K562 (cell line): ENCODE results near the gene EHD2. TPM values are rescaled to one million over a fixed set of nuclear protein-coding genes. Genes with fewer than 3 reads are reported as not detected.

Experiments
- CBFB ChIP-seq: sonication (generic); formaldehyde crosslinking; IDR thresholded peaks from 2 replicates; pipeline ENCODE4 v1.4.0; 2020; ENCODE audit warnings: mild to moderate bottlenecking, missing genetic modification reagents
- CCAR2 ChIP-seq: fragments of 200-400 bp; formaldehyde crosslinking; IDR thresholded peaks from 2 replicates; pipeline ENCODE4 v1.6.1; 2017; ENCODE audit warnings: mild to moderate bottlenecking, low read depth, low read length
- CREM ChIP-seq: IDR thresholded peaks from 2 replicates; pipeline ENCODE4 v1.6.1; 2014; ENCODE audit warnings: antibody characterized with exemption, low read depth
- HDAC3 ChIP-seq: fragments of 450-650 bp; IDR thresholded peaks from 2 replicates; pipeline ENCODE4 v1.6.1; 2018; ENCODE audit warnings: borderline replicate concordance, mild to moderate bottlenecking, moderate library complexity; ENCODE audit not compliant: partially characterized antibody
- IFI16 ChIP-seq: fragments of 250-450 bp; sonication (Bioruptor Pico); IDR thresholded peaks from 2 replicates; pipeline ENCODE4 v2.1.2; 2022; ENCODE audit warnings: mild to moderate bottlenecking, inconsistent platforms
- KDM4B ChIP-seq, 2 experiments: fragments of 450-650 bp in 1 of 2; sonication (generic) in 1 of 2; IDR thresholded peaks; 2 replicates each; pipeline ENCODE4 v1.6.1; 2016 to 2017; ENCODE audit warnings: borderline replicate concordance in 2 of 2, antibody characterized with exemption in 1 of 2, low read depth in 1 of 2, mild to moderate bottlenecking in 1 of 2
- LARP7 ChIP-seq: fragments of 450-650 bp; IDR thresholded peaks from 2 replicates; pipeline ENCODE4 v1.6.1; 2016
- MAFK ChIP-seq: IDR thresholded peaks from 2 replicates; pipeline ENCODE4 v1.6.1; 2011; ENCODE audit warnings: low read length, improper control_type of control experiment
- MCM3 ChIP-seq: fragments of 450-650 bp; IDR thresholded peaks from 2 replicates; pipeline ENCODE4 v1.6.1; 2016
- RHOXF2B ChIP-seq: fragments of 250-450 bp; sonication (Bioruptor Pico); conservative IDR thresholded peaks from 2 replicates; pipeline ENCODE4 v1.5.1; 2021
- SMAD2 ChIP-seq: fragments of 150-350 bp; IDR thresholded peaks from 2 replicates; pipeline ENCODE4 v1.6.1; 2014; ENCODE audit warnings: low read depth, mild to moderate bottlenecking, low read length
- SRSF1 ChIP-seq: fragments of 200-400 bp; formaldehyde crosslinking; IDR thresholded peaks from 2 replicates; pipeline ENCODE4 v1.6.1; 2017; ENCODE audit warnings: mild to moderate bottlenecking, low read depth, low read length, moderate library complexity
- SRSF3 ChIP-seq: fragments of 200-400 bp; formaldehyde crosslinking; IDR thresholded peaks from 2 replicates; pipeline ENCODE4 v1.6.1; 2016; ENCODE audit warnings: mild to moderate bottlenecking, low read length, moderate library complexity; ENCODE audit not compliant: insufficient read depth
- SRSF7 ChIP-seq: fragments of 200-400 bp; formaldehyde crosslinking; optimal IDR thresholded peaks from 2 replicates; pipeline ENCODE3; 2017; ENCODE audit warnings: mild to moderate bottlenecking, low read depth, low read length
- TAF1 ChIP-seq: IDR thresholded peaks from 2 replicates; pipeline ENCODE4 v1.6.1; 2011; ENCODE audit warnings: mild to moderate bottlenecking, low read length, moderate library complexity; ENCODE audit not compliant: insufficient read depth, control insufficient read depth, severe bottlenecking; ENCODE audit errors: extremely low read depth
- TARDBP ChIP-seq: fragments of 450-650 bp; IDR thresholded peaks from 2 replicates; pipeline ENCODE4 v1.6.1; 2016
- TRIM24 ChIP-seq, 2 experiments: fragments of 450-650 bp; IDR thresholded peaks; 2 replicates each; pipeline ENCODE4 v1.6.1; 2016
- ZFP30 ChIP-seq: fragments of 250-450 bp; sonication (Bioruptor Pico); IDR thresholded peaks from 2 replicates; pipeline ENCODE4 v1.8.0; 2022; ENCODE audit warnings: moderate library complexity, mild to moderate bottlenecking, inconsistent platforms, borderline replicate concordance
- ZFP36 ChIP-seq: fragments of 150-350 bp; IDR thresholded peaks from 2 replicates; pipeline ENCODE4 v1.6.1; 2018; ENCODE audit warnings: low read length, low read depth; ENCODE audit not compliant: partially characterized antibody
- ZFX ChIP-seq: sonication (generic); formaldehyde crosslinking; IDR thresholded peaks from 2 replicates; pipeline ENCODE4 v1.8.0; 2022; ENCODE audit warnings: mild to moderate bottlenecking, missing genetic modification reagents, moderate library complexity
- ZKSCAN1 ChIP-seq: fragments of 150-350 bp; IDR thresholded peaks from 2 replicates; pipeline ENCODE4 v1.6.1; 2016; ENCODE audit warnings: low read depth, low read length
- ZKSCAN3 ChIP-seq: fragments of 250-450 bp; sonication (Bioruptor Pico); IDR thresholded peaks from 2 replicates; pipeline ENCODE4 v1.4.0; 2020
- ZNF140 ChIP-seq: fragments of 250-450 bp; sonication (Bioruptor Pico); IDR thresholded peaks from 2 replicates; pipeline ENCODE4 v1.8.0; 2021; ENCODE audit warnings: moderate library complexity, mild to moderate bottlenecking, inconsistent platforms
- ZNF561 ChIP-seq: fragments of 450-650 bp; formaldehyde crosslinking; conservative IDR thresholded peaks from 2 replicates; pipeline ENCODE4 v1.4.0; 2020; ENCODE audit warnings: mild to moderate bottlenecking, moderate library complexity
- polyA plus RNA-seq, 8 experiments: library from polyadenylated mRNA; depleted of rRNA in 4 of 8; stranded (reverse) in 5 of 8; unstranded in 3 of 8; fragments of >200 nt; fragmentation: Nextera tagmentation in 2 of 8; fragmentation: Illumina TruSeq in 1 of 8; extraction: Ambion mirVana in 2 of 8; extraction: Trizol in 1 of 8; gene quantifications; 2 replicates each; pipeline versions ENCODE4 v1.2.1 to v1.2.3, GENCODE V29; 2011 to 2014; ENCODE audit warnings: inconsistent platforms in 1 of 8, missing spikeins in 1 of 8
- total RNA-seq, 7 experiments: library from RNA; depleted of rRNA in 6 of 7; stranded (reverse); fragments of >200 nt in 6 of 7; fragmentation: Illumina TruSeq in 2 of 7; extraction: Trizol in 2 of 7; gene quantifications; 2 replicates each; pipeline versions ENCODE4 v1.2.1 to v1.2.3, GENCODE V29; 2011 to 2021; ENCODE audit warnings: low replicate concordance in 1 of 7
- TF ChIP-seq, protein P1 (sequence below), 3 experiments: fragments of 200-800 bp in 1 of 3; sonication (Bioruptor generic) in 1 of 3; sonication (generic) in 1 of 3; formaldehyde crosslinking in 1 of 3; IDR thresholded peaks; 2 replicates each; pipeline versions ENCODE4 v1.6.1 to v1.8.0; 2016 to 2022; ENCODE audit warnings: mild to moderate bottlenecking in 2 of 3, missing compliant biosample characterization in 2 of 3, missing genetic modification characterization in 2 of 3, missing genetic modification reagents in 1 of 3
- TF ChIP-seq, protein P2 (sequence below): sonication (generic); formaldehyde crosslinking; IDR thresholded peaks from 2 replicates; pipeline ENCODE4 v1.8.1; 2022; ENCODE audit warnings: missing genetic modification reagents
- TF ChIP-seq, protein P3 (sequence below): fragments of 450-650 bp; conservative IDR thresholded peaks from 2 replicates; pipeline ENCODE4 v1.6.1; 2016; ENCODE audit warnings: missing genetic modification characterization, low read depth, mild to moderate bottlenecking, control low read depth, missing compliant biosample characterization

EHD2 gene
- total and polyA plus RNA-seq, 9 of the 15 experiments (the other 6 are each of a cell fraction or from before 2014, with no cell fraction given) = 1.7 to 32.2 (median 3.0) TPM

DNA sequence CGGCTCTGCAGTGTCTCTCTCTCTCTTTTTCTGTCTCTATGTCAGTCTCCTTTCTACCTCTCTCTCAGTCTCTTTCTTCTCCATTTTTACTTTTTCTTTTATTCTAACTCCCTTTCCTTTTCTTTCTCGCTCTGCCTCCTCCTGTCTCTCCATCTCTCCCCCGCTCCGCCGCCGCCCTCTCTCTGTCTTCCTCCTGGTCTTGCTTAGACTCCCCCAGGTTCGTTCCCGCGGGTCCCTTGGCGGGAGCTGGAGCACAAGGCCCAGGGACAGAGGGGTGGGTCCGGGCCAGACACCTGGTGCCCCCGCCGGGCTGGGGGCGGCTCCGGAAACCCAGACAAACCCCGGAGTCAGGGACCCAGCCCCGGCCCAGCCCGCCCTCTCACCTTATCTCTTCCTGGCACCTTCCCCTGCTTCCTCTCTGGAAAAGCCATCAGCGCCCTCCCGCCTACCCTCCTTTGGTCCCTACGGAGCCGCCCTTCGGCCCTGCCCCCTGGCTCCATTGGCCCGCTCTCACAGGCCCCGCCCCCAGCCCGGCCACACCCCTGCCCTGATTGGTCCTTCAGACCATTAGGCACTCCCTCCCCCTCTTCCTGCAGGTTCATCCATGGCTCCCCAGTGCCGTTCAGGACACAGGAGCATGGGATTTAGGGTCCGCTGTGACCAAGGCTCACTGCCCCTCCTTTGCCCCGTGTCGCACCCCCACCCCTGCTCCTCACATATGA, 16.7 kb downstream of the EHD2 start (continued):
- TF ChIP-seq SRSF3 (no peak), RHOXF2B (CRISPR knock-in tag) (no peak), SRSF7 (no peak), CREM (peak; percentile 18; the same call in 1 of the 2 replicates), IFI16 (CRISPR knock-in tag) (no peak), KDM4B (IDR thresholded peaks at IDR 0.05; ENCODE audit: borderline replicate concordance in 2 of 2, low read depth in 1 of 2) (no peak; a peak in 1 of 4 replicates), CCAR2 (no peak), ZKSCAN1 (no peak), ZFP30 (no peak), LARP7 (peak; percentile 96; the same call in 1 of the 2 replicates), ZNF561 (CRISPR knock-in tag) (no peak), ZKSCAN3 (CRISPR knock-in tag) (no peak), TARDBP (no peak), SRSF1 (no peak), HDAC3 (peak; percentile 56), MCM3 (no peak), TRIM24 (IDR thresholded peaks at IDR 0.05) (peak in 1 of 2 experiments; percentile 25; a peak in 1 of 4 replicates), TAF1 (no peak), ZNF140 (no peak), SMAD2 (no peak), ZFP36 (peak; percentile 96), MAFK (no peak), ZFX (no peak; the same call in 1 of the 2 replicates), CBFB (CRISPR knock-in tag) (no peak)
- TF ChIP-seq, protein P1, sequence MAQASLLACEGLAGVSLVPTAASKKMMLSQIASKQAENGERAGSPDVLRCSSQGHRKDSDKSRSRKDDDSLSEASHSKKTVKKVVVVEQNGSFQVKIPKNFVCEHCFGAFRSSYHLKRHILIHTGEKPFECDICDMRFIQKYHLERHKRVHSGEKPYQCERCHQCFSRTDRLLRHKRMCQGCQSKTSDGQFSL (CRISPR knock-in tag; IDR thresholded peaks at IDR 0.05) = peak; percentile 80
- TF ChIP-seq, protein P1 (tag; IDR thresholded peaks at IDR 0.05) = no peak
- TF ChIP-seq, protein P2, sequence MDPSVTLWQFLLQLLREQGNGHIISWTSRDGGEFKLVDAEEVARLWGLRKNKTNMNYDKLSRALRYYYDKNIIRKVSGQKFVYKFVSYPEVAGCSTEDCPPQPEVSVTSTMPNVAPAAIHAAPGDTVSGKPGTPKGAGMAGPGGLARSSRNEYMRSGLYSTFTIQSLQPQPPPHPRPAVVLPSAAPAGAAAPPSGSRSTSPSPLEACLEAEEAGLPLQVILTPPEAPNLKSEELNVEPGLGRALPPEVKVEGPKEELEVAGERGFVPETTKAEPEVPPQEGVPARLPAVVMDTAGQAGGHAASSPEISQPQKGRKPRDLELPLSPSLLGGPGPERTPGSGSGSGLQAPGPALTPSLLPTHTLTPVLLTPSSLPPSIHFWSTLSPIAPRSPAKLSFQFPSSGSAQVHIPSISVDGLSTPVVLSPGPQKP (CRISPR knock-in tag) = no peak
- TF ChIP-seq, protein P3, sequence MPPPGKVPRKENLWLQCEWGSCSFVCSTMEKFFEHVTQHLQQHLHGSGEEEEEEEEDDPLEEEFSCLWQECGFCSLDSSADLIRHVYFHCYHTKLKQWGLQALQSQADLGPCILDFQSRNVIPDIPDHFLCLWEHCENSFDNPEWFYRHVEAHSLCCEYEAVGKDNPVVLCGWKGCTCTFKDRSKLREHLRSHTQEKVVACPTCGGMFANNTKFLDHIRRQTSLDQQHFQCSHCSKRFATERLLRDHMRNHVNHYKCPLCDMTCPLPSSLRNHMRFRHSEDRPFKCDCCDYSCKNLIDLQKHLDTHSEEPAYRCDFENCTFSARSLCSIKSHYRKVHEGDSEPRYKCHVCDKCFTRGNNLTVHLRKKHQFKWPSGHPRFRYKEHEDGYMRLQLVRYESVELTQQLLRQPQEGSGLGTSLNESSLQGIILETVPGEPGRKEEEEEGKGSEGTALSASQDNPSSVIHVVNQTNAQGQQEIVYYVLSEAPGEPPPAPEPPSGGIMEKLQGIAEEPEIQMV (tag) = 0 out of 2 replicates have a peak, but pooled peaks have one; percentile 7
